Gastrocnemius medialis (tissue), 4 donors: ENCODE results near the gene TBC1D5.

ENCODE experiments used
- CTCF ChIP-seq, 5 experiments: fragments of 450-650 bp in 3 of 5; fragments of 200-600 bp in 2 of 5; sonication (generic) in 2 of 5; IDR thresholded peaks in 4 of 5; conservative IDR thresholded peaks in 1 of 5; 1 replicate in 4 of 5; 2 replicates in 1 of 5; pipeline ENCODE4 v1.5.1; 2016 to 2019; ENCODE audit warnings: antibody characterized with exemption in 5 of 5, mild to moderate bottlenecking in 3 of 5, moderate library complexity in 3 of 5
- POLR2A ChIP-seq, 2 donors: fragments of 450-650 bp; IDR thresholded peaks; one replicate each; pipeline ENCODE4 v1.6.1; 2017; ENCODE audit warnings: antibody characterized with exemption in 2 of 2, mild to moderate bottlenecking in 2 of 2, moderate library complexity in 2 of 2

- TF ChIP-seq CTCF (IDR thresholded peaks at IDR 0.05 in 4 of 5, conservative IDR thresholded peaks at IDR 0.05 in 1 of 5) (no peak), POLR2A (IDR thresholded peaks at IDR 0.05) (no peak)
Observed at GRCh38 chr3:17730318-17730967, 12.0 kb downstream of the TBC1D5 start.
